CD4-positive, CD25-positive, alpha-beta regulatory T cell (primary cell): ENCODE results near the gene ENTHD1. TPM values are rescaled to one million over a fixed set of nuclear protein-coding genes. Genes with fewer than 3 reads are reported as not detected.

Experiments
- ATAC-seq, 2 donors: fragments of 150-1000 bp; cut with Tn5 transposase; one replicate each; pipeline ENCODE4 v1.10.0; 2021; ENCODE audit warnings: low read depth in 2 of 2, moderate number of reproducible peaks in 2 of 2, moderate library complexity in 1 of 2
- DNase-seq, 3 donors: peaks; one replicate each; pipeline versions ENCODE4 v3.0.0 to v3.0.0-alpha.2; 2012 to 2022; ENCODE audit warnings: mixed read lengths in 1 of 3
- H3K27ac ChIP-seq: one replicate; pipeline ENCODE4 v1.7.0; 2013; ENCODE audit warnings: mild to moderate bottlenecking, low read length; ENCODE audit not compliant: insufficient read depth, poor library complexity, severe bottlenecking
- H3K27me3 ChIP-seq: one replicate; pipeline ENCODE4 v1.7.0; 2013; ENCODE audit warnings: low read length; ENCODE audit not compliant: control insufficient read depth, insufficient read depth
- H3K36me3 ChIP-seq: one replicate; pipeline ENCODE4 v1.7.0; 2013; ENCODE audit warnings: mild to moderate bottlenecking, low read length, moderate library complexity; ENCODE audit not compliant: control insufficient read depth, insufficient read depth
- H3K4me1 ChIP-seq: 2 replicates; pipeline ENCODE4 v1.7.0; 2013; ENCODE audit warnings: mild to moderate bottlenecking, low read length; ENCODE audit not compliant: insufficient read depth, control insufficient read depth, poor library complexity, severe bottlenecking
- H3K4me3 ChIP-seq: one replicate; pipeline ENCODE4 v1.7.0; 2013; ENCODE audit warnings: low read depth, mild to moderate bottlenecking, low read length, moderate library complexity
- H3K9me3 ChIP-seq, 2 experiments: 1 replicate in 1 of 2; 2 replicates in 1 of 2; pipeline ENCODE4 v1.7.0; 2013; ENCODE audit warnings: low read length in 2 of 2, mild to moderate bottlenecking in 1 of 2, moderate library complexity in 1 of 2; ENCODE audit not compliant: control insufficient read depth in 2 of 2
- H3K27ac Mint-ChIP-seq, 3 donors: one replicate each; pipeline ENCODE4 v1.8.0; 2020 to 2022; ENCODE audit warnings: mild to moderate bottlenecking in 3 of 3, mixed read lengths in 3 of 3, moderate library complexity in 2 of 3
- H3K27me3 Mint-ChIP-seq: one replicate; pipeline ENCODE4 v1.8.0; 2022; ENCODE audit warnings: mild to moderate bottlenecking, mixed read lengths
- H3K36me3 Mint-ChIP-seq: one replicate; pipeline ENCODE4 v1.8.0; 2020; ENCODE audit warnings: mixed read lengths
- H3K4me1 Mint-ChIP-seq, 4 donors: one replicate each; pipeline ENCODE4 v1.8.0; 2020 to 2022; ENCODE audit warnings: mixed read lengths in 4 of 4, mild to moderate bottlenecking in 1 of 4
- H3K4me3 Mint-ChIP-seq, 4 donors: one replicate each; pipeline ENCODE4 v1.8.0; 2020 to 2022; ENCODE audit warnings: mild to moderate bottlenecking in 4 of 4, mixed read lengths in 4 of 4, moderate library complexity in 3 of 4
- H3K9me3 Mint-ChIP-seq, 7 donors: one replicate each; pipeline ENCODE4 v1.8.0; 2020 to 2022; ENCODE audit warnings: mixed read lengths in 7 of 7, mild to moderate bottlenecking in 3 of 7, moderate library complexity in 2 of 7
- polyA plus RNA-seq, 4 donors: library from polyadenylated mRNA; unstranded; fragments of 300-500 nt; fragmentation: Illumina TruSeq; gene quantifications; one replicate each; pipeline ENCODE4 v1.2.3, GENCODE V29; 2021
- total RNA-seq: library from RNA; stranded (reverse); gene quantifications from one replicate; pipeline ENCODE4 v1.2.3, GENCODE V29; 2022

The ENTHD1 gene
- total and polyA plus RNA-seq, 5 donors from 2014 or later, result 0.13 to 0.32 (median 0.18) TPM; not detected in 1

- Histone ChIP-seq H3K9me3 (peaks cover 0 to 3% of the 10 kb centered on the region in 2 experiments), H3K36me3 (no peaks in the 10 kb centered on the region), H3K4me3 (peak overlapping the region; percentile 57), H3K27me3 (no peaks in the 10 kb centered on the region), H3K4me1 (peaks cover 15% of the 10 kb centered on the region), H3K27ac (peak overlapping the region; percentile 42)
- ATAC-seq (peak; percentile 91 to 93), DNase-seq (peak in 2 of 3 donors; percentile 14 to 89)
- peak overlapping the region; percentile 29 to 83 (median 65) for H3K27ac Mint-ChIP-seq
- no peaks in the 10 kb centered on the region for H3K36me3 Mint-ChIP-seq
- peaks cover 0 to 9% (median 1%) of the 10 kb centered on the region in 7 donors for H3K9me3 Mint-ChIP-seq
- peaks cover 17 to 34% (median 23%) of the 10 kb centered on the region in 4 donors for H3K4me1 Mint-ChIP-seq
- H3K27me3 Mint-ChIP-seq, result no peaks in the 10 kb centered on the region
- H3K4me3 Mint-ChIP-seq, result peak overlapping the region in 3 of 4 donors; percentile 7 to 42 (median 33)
Measured at GRCh38 chr22:39773976-39774539, 119.5 kb downstream of the ENTHD1 start.

DNA sequence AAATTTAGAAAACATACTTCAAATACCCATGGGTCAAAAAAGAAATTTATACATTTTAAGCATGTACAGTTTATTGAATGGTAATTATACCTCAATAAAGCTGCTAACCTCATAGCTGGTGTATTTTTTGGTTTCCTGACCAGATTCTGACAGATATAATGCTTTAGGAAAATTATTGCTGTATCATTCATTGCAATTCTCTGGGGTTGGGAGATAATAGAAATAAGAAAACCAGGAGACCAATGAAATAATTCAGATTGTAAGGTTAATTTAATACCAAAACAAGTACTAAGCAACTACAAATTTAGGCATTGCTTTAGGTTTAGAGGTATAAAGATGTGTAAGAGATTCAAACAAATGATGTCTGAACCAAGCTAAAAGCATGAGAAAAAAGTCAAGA, 120.1 kb downstream of the ENTHD1 start:
- no peak for ATAC-seq

GRCh38 chr22:39771486-39771885, 122.1 kb downstream of the ENTHD1 start:
- ATAC-seq (no peak), DNase-seq (no peak)
- Mint-ChIP-seq H3K9me3 (peaks cover 0 to 9% (median 4%) of the 10 kb centered on the region in 7 donors), H3K4me1 (peaks cover 15 to 26% (median 22%) of the 10 kb centered on the region in 4 donors), H3K27me3 (no peaks in the 10 kb centered on the region), H3K4me3 (no peak overlapping the region), H3K36me3 (no peaks in the 10 kb centered on the region), H3K27ac (no peak overlapping the region)
- Histone ChIP-seq H3K9me3 (peaks cover 0 to 3% of the 10 kb centered on the region in 2 experiments), H3K4me1 (peaks cover 15% of the 10 kb centered on the region), H3K27me3 (no peaks in the 10 kb centered on the region), H3K27ac (no peak overlapping the region), H3K4me3 (no peak overlapping the region), H3K36me3 (no peaks in the 10 kb centered on the region)

More for the DNA sequence above, 120.1 kb downstream of the ENTHD1 start:
- no peaks in the 10 kb centered on the region for H3K36me3 ChIP-seq
- Mint-ChIP-seq H3K9me3 (peaks cover 0 to 9% (median 1%) of the 10 kb centered on the region in 7 donors), H3K36me3 (no peaks in the 10 kb centered on the region), H3K27ac (peak overlapping the region; percentile 26 to 83 (median 65)), H3K4me1 (peaks cover 17 to 31% (median 23%) of the 10 kb centered on the region in 4 donors), H3K27me3 (no peaks in the 10 kb centered on the region), H3K4me3 (peak overlapping the region in 3 of 4 donors; percentile 7 to 42 (median 33))
- H3K27ac ChIP-seq, result peak overlapping the region; percentile 42
- H3K4me3 ChIP-seq, result peak overlapping the region; percentile 57
- peaks cover 15% of the 10 kb centered on the region for H3K4me1 ChIP-seq
- peaks cover 0 to 3% of the 10 kb centered on the region in 2 experiments for H3K9me3 ChIP-seq
- DNase-seq, result no peak
- H3K27me3 ChIP-seq, result no peaks in the 10 kb centered on the region

DNA sequence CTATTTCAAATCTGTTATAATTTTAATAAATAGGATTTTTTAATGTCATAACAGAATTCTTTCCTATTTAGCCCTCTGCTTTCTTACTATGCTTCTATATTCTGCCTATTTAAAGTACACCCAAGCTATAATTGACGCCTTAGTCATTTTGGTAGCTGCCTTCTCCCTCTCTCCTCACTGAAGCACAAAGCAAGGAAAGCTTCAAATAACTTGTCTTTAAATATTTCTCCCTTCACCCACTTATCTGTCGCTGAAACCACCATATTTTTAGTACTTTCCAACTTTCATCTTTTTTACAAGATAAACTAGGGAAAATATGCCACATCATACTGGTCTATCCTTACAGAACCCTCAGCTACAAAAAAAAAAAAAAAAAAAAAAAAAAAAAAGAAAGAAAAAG, 127.9 kb downstream of the ENTHD1 start:
- Histone ChIP-seq H3K27ac (no peak overlapping the region), H3K4me3 (no peak overlapping the region), H3K36me3 (no peaks in the 10 kb centered on the region), H3K27me3 (no peaks in the 10 kb centered on the region), H3K9me3 (no peaks in the 10 kb centered on the region), H3K4me1 (no peaks in the 10 kb centered on the region)
- ATAC-seq, result no peak
- H3K9me3 Mint-ChIP-seq, result peaks cover 0 to 4% (median 0%) of the 10 kb centered on the region in 7 donors
- peaks cover 4% of the 10 kb centered on the region for H3K27me3 Mint-ChIP-seq
- no peak for DNase-seq
- no peaks in the 10 kb centered on the region for H3K4me1 Mint-ChIP-seq
- H3K27ac Mint-ChIP-seq, result no peak overlapping the region
- H3K36me3 Mint-ChIP-seq, result no peaks in the 10 kb centered on the region
- H3K4me3 Mint-ChIP-seq, result no peak overlapping the region

DNA sequence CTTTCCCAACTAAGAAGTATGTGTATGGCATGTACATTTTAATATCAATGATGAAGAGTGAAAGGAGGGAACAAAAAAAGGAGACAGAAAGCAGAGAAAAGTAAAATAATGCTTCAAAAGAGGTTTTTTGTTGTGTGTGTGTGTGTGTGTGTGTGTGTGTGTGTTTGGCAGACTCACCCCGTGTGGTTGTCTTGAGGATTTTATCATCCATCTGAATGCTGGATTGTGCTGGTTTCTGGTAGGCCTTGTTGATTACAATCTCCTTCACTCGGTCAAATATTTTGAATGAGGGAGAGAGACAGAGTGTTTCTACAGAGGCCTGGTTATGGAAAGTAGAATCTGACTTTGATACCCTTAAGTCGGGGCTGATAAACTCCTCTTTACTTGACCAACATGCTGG, 128.5 kb downstream of the ENTHD1 start:
- DNase-seq (no peak), ATAC-seq (no peak)
- Mint-ChIP-seq H3K9me3 (peaks cover 0 to 4% (median 0%) of the 10 kb centered on the region in 7 donors), H3K4me3 (no peak overlapping the region), H3K4me1 (no peaks in the 10 kb centered on the region), H3K27me3 (peaks cover 9% of the 10 kb centered on the region), H3K27ac (peak overlapping the region in 1 of 3 donors; percentile 39), H3K36me3 (no peaks in the 10 kb centered on the region)
- Histone ChIP-seq H3K27me3 (no peaks in the 10 kb centered on the region), H3K36me3 (no peaks in the 10 kb centered on the region), H3K27ac (no peak overlapping the region), H3K4me3 (no peak overlapping the region), H3K9me3 (no peaks in the 10 kb centered on the region), H3K4me1 (no peaks in the 10 kb centered on the region)

- Mint-ChIP-seq H3K27me3 (peaks cover 14% of the 10 kb centered on the region), H3K4me3 (no peak overlapping the region), H3K36me3 (no peaks in the 10 kb centered on the region), H3K27ac (no peak overlapping the region), H3K4me1 (no peaks in the 10 kb centered on the region), H3K9me3 (peaks cover 0 to 3% (median 0%) of the 10 kb centered on the region in 7 donors)
- no peaks in the 10 kb centered on the region for H3K36me3 ChIP-seq
- no peaks in the 10 kb centered on the region for H3K9me3 ChIP-seq
- H3K27me3 ChIP-seq, result no peaks in the 10 kb centered on the region
- DNase-seq, result no peak
- H3K4me1 ChIP-seq, result no peaks in the 10 kb centered on the region
- no peak overlapping the region for H3K27ac ChIP-seq
- no peak for ATAC-seq
- no peak overlapping the region for H3K4me3 ChIP-seq
Measured at GRCh38 chr22:39763276-39763675, 130.3 kb downstream of the ENTHD1 start.

GRCh38 chr22:39750759-39751158, 142.8 kb downstream of the ENTHD1 start:
- Mint-ChIP-seq H3K27ac (no peak overlapping the region), H3K27me3 (no peaks in the 10 kb centered on the region), H3K4me1 (peaks cover 7 to 32% (median 17%) of the 10 kb centered on the region in 4 donors), H3K36me3 (no peaks in the 10 kb centered on the region), H3K4me3 (no peak overlapping the region), H3K9me3 (no peaks in the 10 kb centered on the region)
- Histone ChIP-seq H3K27ac (no peak overlapping the region), H3K27me3 (no peaks in the 10 kb centered on the region), H3K4me1 (no peaks in the 10 kb centered on the region), H3K4me3 (no peak overlapping the region), H3K9me3 (no peaks in the 10 kb centered on the region), H3K36me3 (no peaks in the 10 kb centered on the region)
- DNase-seq, result no peak
- ATAC-seq, result no peak

GRCh38 chr22:39748877-39749276, 144.7 kb downstream of the ENTHD1 start:
- no peak overlapping the region for H3K4me3 ChIP-seq
- no peak overlapping the region for H3K27ac ChIP-seq
- H3K27me3 ChIP-seq, result no peaks in the 10 kb centered on the region
- Mint-ChIP-seq H3K36me3 (no peaks in the 10 kb centered on the region), H3K27ac (no peak overlapping the region), H3K4me3 (no peak overlapping the region), H3K4me1 (peaks cover 18 to 38% (median 29%) of the 10 kb centered on the region in 4 donors), H3K9me3 (no peaks in the 10 kb centered on the region), H3K27me3 (peaks cover 4% of the 10 kb centered on the region)
- no peak for DNase-seq
- H3K36me3 ChIP-seq, result no peaks in the 10 kb centered on the region
- H3K4me1 ChIP-seq, result no peaks in the 10 kb centered on the region
- ATAC-seq, result no peak
- H3K9me3 ChIP-seq, result no peaks in the 10 kb centered on the region
